Peyer's patch (tissue), 4 donors: ENCODE measurements around the gene ZNF487. TPM values are rescaled to one million over a fixed set of nuclear protein-coding genes. Genes with fewer than 3 reads are reported as not detected.
A peak's percentile ranks its signal among the peaks of the same experiment; 100 is the strongest.

Experiments used
- DNase-seq, 3 donors: peaks; one replicate each; pipeline ENCODE4 v3.0.0-alpha.2; 2017 to 2019
- H3K27ac ChIP-seq, 4 donors: fragments of 200-600 bp; sonication (generic); one replicate each; pipeline ENCODE4 v1.5.1; 2016 to 2019
- H3K27me3 ChIP-seq, 2 donors: fragments of 200-600 bp; sonication (generic); one replicate each; pipeline ENCODE4 v1.5.1; 2019
- H3K36me3 ChIP-seq, 3 donors: fragments of 200-600 bp; sonication (generic); one replicate each; pipeline ENCODE4 v1.5.1; 2016 to 2019
- H3K4me1 ChIP-seq, 4 donors: fragments of 200-600 bp; sonication (generic); one replicate each; pipeline ENCODE4 v1.5.1; 2016 to 2019
- H3K4me3 ChIP-seq, 4 donors: fragments of 200-600 bp; sonication (generic); 1 replicate in 3 of 4; 2 replicates in 1 of 4; pipeline ENCODE4 v1.5.1; 2016 to 2019; ENCODE audit warnings: mild to moderate bottlenecking in 1 of 4
- H3K9me3 ChIP-seq, 4 donors: fragments of 200-600 bp; sonication (generic); one replicate each; pipeline ENCODE4 v1.5.1; 2016 to 2019; ENCODE audit warnings: mild to moderate bottlenecking in 1 of 4
- CTCF ChIP-seq, 6 experiments: fragments of 450-650 bp in 4 of 6; fragments of 200-600 bp in 2 of 6; sonication (generic) in 1 of 6; IDR thresholded peaks; one replicate each; pipeline ENCODE4 v1.5.1; 2017 to 2019; ENCODE audit warnings: antibody characterized with exemption in 6 of 6, mild to moderate bottlenecking in 3 of 6, moderate library complexity in 1 of 6
- POLR2A ChIP-seq, 2 donors: fragments of 450-650 bp; IDR thresholded peaks; one replicate each; pipeline ENCODE4 v1.5.1; 2017; ENCODE audit warnings: antibody characterized with exemption in 2 of 2, mild to moderate bottlenecking in 2 of 2, moderate library complexity in 2 of 2
- total RNA-seq, 4 donors: library from RNA; depleted of rRNA; stranded (reverse); fragments of >200 nt; gene quantifications; one replicate each; pipeline ENCODE4 v1.1.0, GENCODE V29; 2016

ZNF487 gene
- total RNA-seq, 4 donors from 2014 or later = 21.5 to 51.7 (median 26.9) TPM

DNA sequence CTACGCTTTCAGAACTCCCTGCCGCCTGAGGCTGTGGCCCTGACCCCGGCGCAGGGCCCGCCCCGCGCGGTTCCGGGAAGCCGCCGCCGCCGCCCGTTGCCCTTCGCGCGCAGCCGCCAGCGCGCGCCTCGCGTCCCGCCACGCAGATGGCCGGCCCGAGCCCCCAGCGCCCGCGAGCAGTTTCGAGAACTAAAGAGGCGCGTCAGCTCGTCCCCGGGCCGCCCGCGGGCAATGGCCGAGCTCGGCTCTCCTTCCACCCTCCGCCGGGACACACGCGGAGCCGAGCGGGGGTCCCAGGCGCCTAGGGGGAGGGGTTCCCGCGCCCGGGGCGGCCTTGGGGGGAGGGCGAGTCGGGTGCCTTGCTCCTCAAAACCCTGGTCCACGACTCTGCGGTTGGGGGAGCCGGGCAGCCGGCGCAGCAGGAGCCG is 29.7 kb upstream of the ZNF487 start:
- no peaks in the 10 kb centered on the region for H3K9me3 ChIP-seq
- TF ChIP-seq CTCF (IDR thresholded peaks at IDR 0.05) (no peak), POLR2A (IDR thresholded peaks at IDR 0.05) (no peak)
- no peaks in the 10 kb centered on the region for H3K27me3 ChIP-seq
- peaks cover 0 to 42% (median 25%) of the 10 kb centered on the region in 4 donors for H3K4me1 ChIP-seq
- H3K27ac ChIP-seq = peak overlapping the region; percentile 99 to 100 (median 99)
- peak overlapping the region; percentile 67 to 80 (median 77) for H3K4me3 ChIP-seq
- DNase-seq = peak; percentile 42 to 80 (median 75)
- no peaks in the 10 kb centered on the region for H3K36me3 ChIP-seq

GRCh38 chr10:43407576-43408330 is 29.2 kb upstream of the ZNF487 start:
- TF ChIP-seq CTCF (IDR thresholded peaks at IDR 0.05) = peak; percentile 21 to 47 (median 32)
- peak; percentile 67 to 85 for TF ChIP-seq POLR2A (IDR thresholded peaks at IDR 0.05)
- peaks cover 0 to 36% (median 23%) of the 10 kb centered on the region in 4 donors for H3K4me1 ChIP-seq
- no peaks in the 10 kb centered on the region for H3K9me3 ChIP-seq
- peak; percentile 93 to 98 (median 94) for DNase-seq
- peak overlapping the region; percentile 99 to 100 (median 99) for H3K27ac ChIP-seq
- H3K27me3 ChIP-seq = no peaks in the 10 kb centered on the region
- no peaks in the 10 kb centered on the region for H3K36me3 ChIP-seq
- H3K4me3 ChIP-seq = peak overlapping the region; percentile 67 to 80 (median 77)

DNA sequence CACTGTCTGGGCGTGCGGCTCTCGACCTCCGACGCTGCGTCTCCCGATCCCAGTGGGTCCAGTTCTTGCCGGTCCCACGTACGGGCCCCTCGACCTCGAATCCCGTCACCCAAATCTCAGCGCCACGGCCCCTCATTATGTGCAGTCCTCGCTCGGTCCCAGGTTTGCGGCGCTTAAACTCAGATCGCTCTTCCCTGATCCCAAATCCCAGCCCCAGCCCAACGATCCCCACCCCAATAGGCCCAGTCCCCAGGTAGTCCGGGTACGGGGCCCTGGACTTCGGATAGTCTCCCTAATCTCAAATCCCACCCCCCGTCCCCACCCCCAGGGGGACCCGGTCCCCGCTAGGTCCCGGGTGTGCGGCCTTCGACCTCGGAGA is 28.6 kb upstream of the ZNF487 start:
- peaks cover 0 to 30% (median 20%) of the 10 kb centered on the region in 4 donors for H3K4me1 ChIP-seq

GRCh38 chr10:43408710-43409384 is 28.1 kb upstream of the ZNF487 start, which contains the start of gene HNRNPF:
TSS of gene HNRNPF (minus strand) at chr10:43409186. CDS start at chr10:43387884, 21,302 bp downstream.
- Histone ChIP-seq H3K9me3 (no peaks in the 10 kb centered on the region), H3K4me3 (peak within 1 kb of the TSS; percentile 67 to 80 (median 77)), H3K36me3 (no peaks in the 10 kb centered on the region), H3K27me3 (no peaks in the 10 kb centered on the region), H3K4me1 (peaks cover 0 to 25% (median 16%) of the 10 kb centered on the region in 4 donors), H3K27ac (peak within 1 kb of the TSS; percentile 99 to 100 (median 99))
- DNase-seq = peak; percentile 90 to 97 (median 97)
- TF ChIP-seq CTCF (IDR thresholded peaks at IDR 0.05) (no peak), POLR2A (IDR thresholded peaks at IDR 0.05) (peak; percentile 91 to 98)

More for the DNA sequence above, 28.6 kb upstream of the ZNF487 start:
- peak overlapping the region; percentile 67 to 80 (median 77) for H3K4me3 ChIP-seq
- H3K36me3 ChIP-seq = no peaks in the 10 kb centered on the region
- DNase-seq = peak in 2 of 3 donors; percentile 27 to 64
- TF ChIP-seq POLR2A (IDR thresholded peaks at IDR 0.05) (no peak), CTCF (IDR thresholded peaks at IDR 0.05) (peak in 1 of 6 experiments; percentile 5)
- no peaks in the 10 kb centered on the region for H3K27me3 ChIP-seq
- H3K27ac ChIP-seq = peak overlapping the region; percentile 99 to 100 (median 99)
- no peaks in the 10 kb centered on the region for H3K9me3 ChIP-seq

DNA sequence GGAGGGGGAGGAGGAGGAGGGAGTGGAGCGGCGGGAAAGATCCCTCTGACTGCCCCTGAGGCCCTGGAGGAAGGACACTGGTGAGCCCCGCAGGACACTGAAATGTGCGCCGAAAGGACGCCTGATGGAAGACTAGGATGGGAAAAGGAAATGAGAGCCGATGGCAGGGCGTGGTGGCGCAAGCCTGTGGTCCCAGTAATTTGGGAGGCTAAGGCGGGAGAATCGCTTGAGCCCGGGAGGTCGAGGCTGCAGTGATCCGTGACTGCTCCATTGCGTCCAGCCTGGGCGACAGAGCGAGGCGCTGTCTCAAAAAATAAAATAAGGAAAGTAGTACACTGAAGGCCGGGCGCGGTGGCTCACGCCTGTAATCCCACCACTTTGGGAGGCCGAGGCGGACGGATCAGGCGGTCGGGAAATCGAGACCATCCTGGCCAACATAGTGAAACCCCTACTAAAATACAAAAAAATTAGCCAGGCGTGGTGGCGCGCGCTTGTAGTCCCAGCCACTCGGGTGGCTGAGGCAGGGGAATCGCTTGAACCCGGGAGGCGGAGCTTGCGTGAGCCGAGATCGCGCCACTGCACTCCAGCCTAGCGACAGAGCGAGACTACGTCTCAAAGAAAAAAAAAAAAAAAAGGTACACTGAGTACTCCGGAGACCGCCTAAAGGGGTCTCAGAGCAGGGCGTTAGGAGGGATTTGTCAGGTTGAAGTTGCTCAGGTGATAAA is 27.4 kb upstream of the ZNF487 start:
- H3K27ac ChIP-seq = peak overlapping the region; percentile 99 to 100 (median 99)
- DNase-seq = peak; percentile 54 to 80 (median 73)
- TF ChIP-seq CTCF (IDR thresholded peaks at IDR 0.05) (no peak), POLR2A (IDR thresholded peaks at IDR 0.05) (no peak)

More for the DNA sequence above, 27.4 kb upstream of the ZNF487 start:
- H3K4me1 ChIP-seq = peaks cover 0 to 19% (median 11%) of the 10 kb centered on the region in 4 donors
- H3K9me3 ChIP-seq = no peaks in the 10 kb centered on the region
- H3K36me3 ChIP-seq = no peaks in the 10 kb centered on the region
- no peaks in the 10 kb centered on the region for H3K27me3 ChIP-seq
- H3K4me3 ChIP-seq = peak overlapping the region; percentile 67 to 80 (median 77)
